Skin epidermis (tissue), 12 donors: Measurements from ENCODE around the gene DAPK1.
"Not testable (repeated sequence)": the region's sequence is repeated elsewhere in the genome, so short reads cannot be mapped to it uniquely, and the experiment has no call there.

ENCODE experiments used
- H3K27ac ChIP-seq, 21 experiments: fragments of 200-600 bp; sonication (generic) in 11 of 21; one replicate each; pipeline ENCODE4 v1.5.0; 2020; ENCODE audit warnings: mild to moderate bottlenecking in 3 of 21, inconsistent platforms in 2 of 21, moderate library complexity in 2 of 21
- H3K4me3 ChIP-seq, 7 experiments: fragments of 200-600 bp; sonication (generic) in 2 of 7; one replicate each; pipeline ENCODE4 v1.5.0; 2020; ENCODE audit warnings: inconsistent platforms in 2 of 7, mild to moderate bottlenecking in 2 of 7, moderate library complexity in 1 of 7

DAPK1 gene

GRCh38 chr9:87741326-87741725, 243.7 kb downstream of the DAPK1 start:
- H3K27ac ChIP-seq, result no peak overlapping the region
- no peak overlapping the region for H3K4me3 ChIP-seq

- H3K4me3 ChIP-seq, result no peak overlapping the region
- H3K27ac ChIP-seq, result no peak overlapping the region
Measured at GRCh38 chr9:87741891-87742290, 244.2 kb downstream of the DAPK1 start.

- Histone ChIP-seq H3K27ac (no peak overlapping the region), H3K4me3 (no peak overlapping the region)
Measured at GRCh38 chr9:87742813-87743428, 245.3 kb downstream of the DAPK1 start.

- not testable (repeated sequence) for H3K4me3 ChIP-seq
Measured at GRCh38 chr9:87744247-87744646, 246.6 kb downstream of the DAPK1 start.

GRCh38 chr9:87746186-87746585, 248.5 kb downstream of the DAPK1 start:
- H3K4me3 ChIP-seq, result no peak overlapping the region
- no peak overlapping the region for H3K27ac ChIP-seq

More at GRCh38 chr9:87744247-87744646, 246.6 kb downstream of the DAPK1 start:
- H3K27ac ChIP-seq, result not testable (repeated sequence)

GRCh38 chr9:87748881-87749280, 251.2 kb downstream of the DAPK1 start:
- Histone ChIP-seq H3K4me3 (no peak overlapping the region), H3K27ac (no peak overlapping the region)

GRCh38 chr9:87749335-87750035, 251.8 kb downstream of the DAPK1 start:
- H3K27ac ChIP-seq, result no peak overlapping the region
- H3K4me3 ChIP-seq, result no peak overlapping the region

- H3K4me3 ChIP-seq, result no peak overlapping the region
- H3K27ac ChIP-seq, result no peak overlapping the region
Measured at GRCh38 chr9:87750726-87751125, 253.1 kb downstream of the DAPK1 start.

GRCh38 chr9:87751423-87751822, 253.8 kb downstream of the DAPK1 start:
- H3K27ac ChIP-seq, result no peak overlapping the region
- H3K4me3 ChIP-seq, result no peak overlapping the region

GRCh38 chr9:87751868-87752267, 254.2 kb downstream of the DAPK1 start:
- Histone ChIP-seq H3K27ac (no peak overlapping the region), H3K4me3 (no peak overlapping the region)

GRCh38 chr9:87753313-87753712, 255.6 kb downstream of the DAPK1 start:
- no peak overlapping the region for H3K27ac ChIP-seq
- H3K4me3 ChIP-seq, result no peak overlapping the region
